Stimulated activated CD4-positive, alpha-beta T cell treated with anti-CD3 and anti-CD28 coated beads, Interleukin-15, amount 100 ng/mL, for 1 hour (primary cell): ENCODE data around the gene CCDC106.

Experiments
- DNase-seq, 2 donors: peaks; one replicate each; pipeline ENCODE4 v3.0.0-alpha.2; 2020; ENCODE audit warnings: low read depth in 1 of 2, low spot score in 1 of 2

CCDC106 gene

DNA sequence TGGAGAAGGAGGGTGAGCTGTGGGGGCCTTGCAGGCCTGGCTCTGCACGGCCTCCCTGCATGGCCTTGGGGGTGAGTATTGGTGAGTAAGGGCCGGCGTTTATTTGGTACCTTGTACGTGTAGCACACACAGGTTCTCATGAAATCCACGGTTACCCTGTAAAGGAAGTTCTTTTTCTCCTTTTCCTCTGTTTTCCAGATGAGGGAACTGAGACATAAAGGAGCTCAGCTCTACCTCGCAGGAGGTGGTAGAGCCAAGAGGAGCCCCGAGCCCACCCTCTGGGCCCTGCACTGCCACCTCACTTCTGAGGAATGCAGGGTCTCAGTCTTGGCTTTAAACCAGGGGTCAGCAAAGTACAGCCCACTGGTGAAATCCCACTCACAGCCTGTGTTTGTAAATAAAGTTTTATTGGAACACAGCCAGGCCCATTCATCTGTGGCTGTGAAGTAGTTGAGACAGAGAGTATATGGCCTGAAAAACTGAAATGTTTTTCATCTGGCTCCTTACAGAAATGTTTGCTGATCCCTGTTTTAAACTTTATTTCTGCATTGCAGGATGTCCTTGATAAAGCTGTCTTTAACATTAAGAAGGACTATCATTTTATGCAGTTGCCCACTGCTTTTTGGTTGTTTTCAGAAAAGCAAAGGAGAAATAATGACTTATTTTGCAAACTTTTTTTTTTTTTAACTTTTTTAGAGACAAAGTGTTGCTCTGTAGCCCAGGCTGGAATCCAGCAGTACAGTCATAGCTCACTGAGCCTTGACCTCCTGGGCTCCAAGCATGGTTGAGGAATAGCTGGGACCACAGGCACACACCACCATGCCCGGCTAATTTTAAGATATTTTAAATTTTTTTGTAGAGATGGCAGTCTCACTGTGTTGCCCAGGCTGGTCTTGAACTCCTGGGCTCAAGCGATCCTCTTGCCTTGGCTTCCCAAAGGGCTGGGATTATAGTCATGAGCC lies 33.4 kb downstream of the CCDC106 start:
- DNase-seq, result no peak

DNA sequence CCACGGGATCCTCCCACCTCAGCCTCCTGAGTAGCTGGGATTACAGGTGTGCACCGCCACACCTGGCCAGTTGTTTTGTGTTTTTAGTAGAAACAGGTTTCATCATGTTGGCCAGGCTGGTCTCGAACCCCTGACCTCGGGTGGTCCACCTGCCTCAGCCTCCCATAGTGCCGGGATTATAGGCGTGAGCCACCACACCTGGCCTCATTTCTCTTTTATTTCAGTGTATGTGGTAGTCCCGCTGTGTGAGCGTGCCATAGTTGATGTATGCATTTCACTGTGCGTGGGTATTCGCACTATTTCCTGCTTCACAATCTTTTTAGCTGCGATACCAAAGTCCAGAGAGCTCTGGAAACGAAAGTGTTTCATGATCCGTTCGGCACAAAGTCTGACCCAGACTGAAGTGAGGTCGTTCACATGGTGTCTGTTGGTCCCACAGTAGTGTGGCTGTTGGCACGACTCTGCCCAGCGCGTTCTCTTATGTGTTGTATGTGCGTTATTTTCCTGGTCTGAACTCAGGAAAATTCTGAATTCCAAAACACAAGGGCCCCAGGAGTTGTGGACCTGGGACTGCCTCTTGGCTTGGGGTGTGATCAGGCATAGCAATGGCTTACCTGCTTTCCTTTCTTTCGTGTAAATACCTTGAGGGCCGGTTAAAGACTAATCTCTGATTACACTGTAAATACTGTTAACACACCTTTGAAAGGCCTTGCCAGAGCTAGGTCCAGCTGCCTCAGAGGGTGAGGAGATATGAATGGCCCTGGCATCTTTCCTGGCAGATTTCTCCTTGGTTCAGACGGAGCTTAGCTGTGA lies 35.6 kb downstream of the CCDC106 start:
- no peak for DNase-seq

DNA sequence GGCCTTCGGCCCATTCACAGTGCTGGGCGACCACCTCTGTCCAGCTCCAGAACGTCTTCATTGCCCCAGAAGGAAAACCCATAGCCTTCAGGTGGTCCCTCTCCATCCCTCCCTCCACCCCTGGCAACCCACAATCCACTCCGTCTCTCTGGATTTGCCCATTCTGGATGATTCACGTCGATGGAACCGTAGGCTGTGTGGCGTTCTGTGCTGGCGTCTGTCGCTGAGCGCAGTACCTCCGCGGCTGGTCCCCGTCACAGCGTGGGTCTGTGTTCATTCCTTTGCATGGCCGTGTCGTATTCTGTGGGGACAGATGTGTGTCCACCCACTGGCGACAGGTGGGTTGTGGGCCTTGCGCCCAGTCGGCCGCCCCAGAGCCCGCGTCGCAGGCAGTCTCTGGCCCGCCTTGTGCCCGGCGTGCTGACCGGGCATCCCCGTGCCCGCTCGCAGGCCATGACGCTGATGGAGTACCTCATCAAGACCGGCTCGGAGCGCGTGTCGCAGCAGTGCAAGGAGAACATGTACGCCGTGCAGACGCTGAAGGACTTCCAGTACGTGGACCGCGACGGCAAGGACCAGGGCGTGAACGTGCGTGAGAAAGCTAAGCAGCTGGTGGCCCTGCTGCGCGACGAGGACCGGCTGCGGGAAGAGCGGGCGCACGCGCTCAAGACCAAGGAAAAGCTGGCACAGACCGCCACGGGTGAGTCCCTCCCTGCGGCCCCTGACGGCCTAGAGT lies 37.1 kb downstream of the CCDC106 start:
- no peak for DNase-seq

DNA sequence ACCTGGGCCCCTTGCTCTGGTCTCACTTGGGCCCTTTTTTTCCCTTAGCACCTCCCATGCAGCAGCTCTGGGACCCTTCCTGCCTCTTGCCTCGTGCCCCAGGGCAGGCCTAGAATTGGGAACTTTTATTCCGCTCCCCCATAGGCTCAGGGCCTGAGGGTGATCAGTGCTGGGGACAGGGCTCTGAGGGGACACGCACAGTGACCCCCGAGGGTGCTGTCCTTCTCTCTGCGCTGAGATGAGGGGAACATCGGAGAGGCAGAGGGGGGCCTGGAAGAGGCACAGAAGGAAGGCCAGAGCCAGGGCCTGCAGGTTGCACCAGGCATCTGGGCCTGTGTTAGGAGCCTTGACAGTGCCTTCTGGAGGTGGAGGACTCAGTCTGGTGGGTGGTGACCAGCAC lies 37.8 kb downstream of the CCDC106 start:
- no peak for DNase-seq

DNA sequence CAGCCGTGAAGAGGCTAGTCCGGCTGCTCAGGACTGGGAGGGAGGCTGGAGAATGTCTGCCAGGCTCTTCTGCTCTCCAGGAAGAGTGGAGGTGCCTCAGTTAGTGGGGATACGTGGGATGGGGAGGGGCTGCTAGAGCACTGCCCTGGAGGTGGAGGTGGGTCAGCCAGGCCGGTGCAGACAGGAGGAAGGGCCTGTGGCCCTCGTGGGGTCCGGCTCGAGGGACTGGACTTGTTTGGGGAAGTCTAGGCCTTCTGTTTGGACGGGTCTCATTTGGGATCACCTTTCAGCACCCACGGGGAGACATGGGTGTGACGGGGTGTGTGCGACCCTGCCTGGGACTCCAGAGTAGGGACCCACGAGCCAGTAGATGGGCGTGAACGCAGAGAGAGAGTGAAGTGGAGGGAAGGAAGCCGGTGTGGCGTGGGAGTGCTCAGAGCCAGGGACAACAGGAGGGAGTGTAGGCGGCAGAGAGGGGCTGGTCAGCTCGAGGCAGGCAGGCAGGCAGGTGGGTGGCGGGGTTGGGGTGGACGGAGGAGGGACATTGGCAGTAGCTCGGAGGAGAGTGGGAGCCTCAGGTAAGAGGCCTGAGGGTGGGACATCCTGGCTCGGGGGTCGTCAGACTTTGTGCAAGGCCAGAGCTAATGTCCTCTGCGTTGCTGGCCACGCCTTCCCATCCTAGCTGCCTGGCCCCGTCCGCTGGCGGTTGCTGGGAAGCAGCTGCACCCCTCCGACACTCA lies 38.5 kb downstream of the CCDC106 start:
- DNase-seq, result no peak

DNA sequence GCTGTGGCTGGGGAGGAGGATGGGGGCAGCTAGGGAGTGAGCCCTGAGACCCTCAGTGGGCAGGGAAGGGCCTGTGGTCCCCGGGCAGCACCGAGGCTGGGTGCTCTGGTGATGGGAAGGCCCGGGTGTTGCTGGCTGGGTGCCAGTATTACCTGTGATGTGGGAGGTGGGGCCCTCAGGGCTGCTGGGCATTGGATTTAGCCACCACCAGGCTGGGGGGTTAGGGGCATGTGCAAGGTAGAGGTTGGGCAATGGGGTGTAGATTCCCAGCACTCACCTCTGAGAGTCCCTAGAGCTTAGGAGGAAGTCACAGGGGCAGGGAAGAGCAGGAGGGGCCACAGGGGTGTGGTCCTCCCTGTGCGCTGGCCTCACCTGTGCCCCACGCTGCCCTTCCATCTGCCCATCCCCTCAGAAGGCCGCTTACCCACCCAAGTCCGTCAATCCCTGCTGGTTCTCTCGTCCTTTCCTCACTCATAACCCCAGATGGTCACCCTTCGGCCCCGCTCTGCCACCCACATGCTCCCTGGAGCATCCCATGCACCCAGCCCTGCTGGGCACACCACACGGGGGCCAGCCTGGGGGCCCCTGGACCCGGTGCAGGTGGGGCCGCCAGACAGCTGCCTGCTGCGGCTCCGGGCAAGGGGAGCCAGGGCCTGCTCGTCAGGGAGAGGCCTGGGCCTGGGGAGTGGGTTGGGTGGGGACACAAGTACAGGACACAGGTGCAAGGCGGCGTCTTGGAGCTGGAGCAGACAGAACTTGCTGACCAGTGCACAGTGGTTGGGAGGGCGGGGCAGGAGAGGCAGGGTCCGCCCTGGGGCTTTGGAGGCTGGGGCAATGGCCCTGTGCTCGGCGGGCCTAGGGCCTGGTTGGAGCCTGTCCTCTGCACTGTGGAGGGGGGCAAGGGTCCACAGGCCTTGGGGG lies 39.5 kb downstream of the CCDC106 start:
- DNase-seq, result no peak

DNA sequence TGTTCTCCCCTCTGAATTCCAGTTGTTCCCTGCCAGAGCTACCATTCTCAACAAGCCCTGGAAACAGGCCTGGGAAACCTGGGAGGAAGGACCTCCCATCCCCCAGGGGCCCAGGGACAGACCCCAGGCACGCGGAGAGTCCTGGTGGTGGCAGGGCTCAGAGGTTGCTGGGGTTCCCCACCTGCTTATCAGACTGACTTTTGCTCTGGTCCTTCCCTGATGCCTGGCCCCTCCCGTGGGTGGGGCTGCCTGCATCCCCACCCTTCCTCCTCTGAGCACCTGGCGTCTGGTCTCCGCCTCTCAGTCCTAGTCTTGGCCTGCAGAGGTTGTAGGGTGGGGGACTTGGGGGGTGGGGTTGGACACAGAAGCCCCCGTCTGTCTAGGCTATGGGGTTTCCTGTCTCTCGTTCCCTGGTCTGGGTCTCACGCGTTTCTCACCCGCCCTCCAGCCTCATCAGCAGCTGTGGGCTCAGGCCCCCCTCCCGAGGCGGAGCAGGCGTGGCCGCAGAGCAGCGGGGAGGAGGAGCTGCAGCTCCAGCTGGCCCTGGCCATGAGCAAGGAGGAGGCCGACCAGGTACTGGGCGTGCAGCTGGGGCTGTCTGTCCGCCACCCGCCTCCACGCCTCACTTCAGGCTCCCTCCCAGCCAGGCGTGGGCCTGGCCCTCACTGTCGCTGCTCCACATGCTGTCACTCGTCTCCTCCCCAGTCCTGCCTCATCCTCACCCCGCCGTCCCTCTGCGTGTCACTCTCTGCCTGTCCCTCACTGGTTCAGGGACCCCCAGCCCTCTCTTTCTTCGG lies 40.6 kb downstream of the CCDC106 start:
- DNase-seq, result no peak

DNA sequence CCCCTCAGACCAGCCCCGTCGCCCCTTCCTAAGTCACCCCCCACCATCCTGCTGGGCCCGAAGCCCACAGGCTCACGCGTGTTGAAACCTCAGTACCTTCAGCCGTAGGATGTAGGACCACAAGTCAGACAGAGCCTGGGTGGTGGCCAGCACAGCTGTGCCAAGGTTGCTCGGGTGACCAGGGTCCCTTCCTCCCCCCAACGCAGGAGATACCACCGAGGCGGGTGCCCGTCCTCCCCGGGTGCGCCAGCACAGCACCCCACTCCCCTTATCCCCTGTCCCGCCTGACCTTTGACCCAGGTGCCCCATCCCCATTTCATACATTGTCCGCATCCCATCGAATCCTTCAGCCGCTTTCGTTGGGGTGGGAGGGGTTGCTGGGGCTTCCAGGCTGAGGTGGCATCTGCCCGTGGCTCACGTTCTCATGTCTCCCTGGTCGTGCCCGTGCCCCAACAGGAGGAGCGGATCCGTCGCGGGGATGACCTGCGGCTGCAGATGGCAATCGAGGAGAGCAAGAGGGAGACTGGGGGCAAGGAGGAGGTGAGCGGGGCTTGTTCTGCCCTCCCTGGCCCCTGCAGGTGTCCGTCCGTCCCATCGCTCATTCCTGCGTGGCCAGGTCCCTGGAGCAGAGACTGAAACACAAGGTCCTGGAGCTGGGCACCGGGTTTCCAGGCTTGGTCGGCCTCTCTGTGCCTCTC lies 41.5 kb downstream of the CCDC106 start:
- DNase-seq, result no peak

DNA sequence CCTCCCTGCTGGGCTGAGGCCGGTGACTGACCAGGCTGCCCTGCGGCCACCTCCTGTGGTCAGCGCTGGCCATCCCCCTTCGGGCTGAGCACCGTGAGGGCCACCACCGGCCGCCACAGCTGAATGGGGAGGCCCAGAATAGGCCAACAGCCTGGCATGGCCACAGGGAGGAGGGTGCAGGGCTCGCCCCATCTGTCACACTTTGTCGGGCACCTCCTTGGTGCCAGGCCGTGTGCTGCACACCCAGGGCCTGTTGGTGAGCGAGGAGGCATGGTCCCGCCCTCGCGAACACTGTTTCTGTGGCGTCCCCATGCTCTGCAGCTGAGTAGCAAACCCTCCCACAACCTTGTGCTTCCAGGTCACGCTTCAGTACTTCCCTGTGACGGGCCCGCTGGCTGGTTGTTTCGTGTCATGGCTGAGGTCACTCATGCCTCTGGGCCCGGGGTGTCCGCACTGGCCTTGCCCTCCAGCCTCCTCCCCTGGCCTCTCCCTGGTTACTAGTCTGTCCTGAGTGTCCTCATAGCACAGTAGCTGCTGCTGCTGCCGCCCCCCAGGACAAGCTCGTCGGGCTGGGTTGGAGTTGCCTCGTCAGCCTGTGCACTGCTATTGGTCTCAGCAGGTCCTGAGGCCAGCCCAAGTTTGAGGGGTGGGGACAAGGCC lies 42.2 kb downstream of the CCDC106 start:
- no peak for DNase-seq

DNA sequence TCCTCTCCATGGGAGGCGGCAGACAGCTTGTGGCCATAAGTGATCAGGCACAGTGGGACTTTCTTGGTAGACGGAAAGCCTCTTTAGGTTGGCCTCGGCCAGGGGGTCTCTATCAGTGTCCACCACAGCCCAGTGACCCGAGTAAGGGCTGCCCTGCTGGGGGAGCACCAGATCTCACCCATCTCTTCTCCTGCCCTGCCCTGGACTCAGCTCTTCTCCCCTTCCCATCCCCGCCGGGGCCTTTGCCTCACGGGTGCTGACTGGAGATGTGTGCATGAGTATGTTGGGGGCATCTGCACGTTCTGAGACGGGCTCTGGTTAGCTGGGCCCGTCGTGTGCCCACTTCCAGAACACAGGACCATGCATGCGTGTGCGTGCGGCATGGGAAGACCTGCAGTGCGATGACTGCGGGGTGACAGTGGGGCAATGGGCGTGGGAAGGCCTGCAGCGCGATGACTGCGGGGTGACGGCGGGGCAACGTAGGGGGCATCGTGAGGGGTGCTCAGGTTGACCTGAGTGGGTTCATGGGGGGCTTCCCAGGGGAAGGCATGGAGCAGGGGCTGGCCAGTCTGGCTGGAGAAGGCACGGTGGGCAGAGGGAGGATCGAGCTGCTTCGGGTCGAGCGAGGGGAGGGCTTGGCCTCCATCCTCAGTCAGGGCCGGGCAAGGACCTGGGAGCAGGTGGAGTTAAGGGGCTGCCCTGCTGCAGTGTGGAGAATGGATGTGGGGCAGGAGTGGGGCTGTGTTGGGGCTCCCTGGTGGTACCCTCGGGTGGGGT lies 42.9 kb downstream of the CCDC106 start:
- DNase-seq, result no peak

DNA sequence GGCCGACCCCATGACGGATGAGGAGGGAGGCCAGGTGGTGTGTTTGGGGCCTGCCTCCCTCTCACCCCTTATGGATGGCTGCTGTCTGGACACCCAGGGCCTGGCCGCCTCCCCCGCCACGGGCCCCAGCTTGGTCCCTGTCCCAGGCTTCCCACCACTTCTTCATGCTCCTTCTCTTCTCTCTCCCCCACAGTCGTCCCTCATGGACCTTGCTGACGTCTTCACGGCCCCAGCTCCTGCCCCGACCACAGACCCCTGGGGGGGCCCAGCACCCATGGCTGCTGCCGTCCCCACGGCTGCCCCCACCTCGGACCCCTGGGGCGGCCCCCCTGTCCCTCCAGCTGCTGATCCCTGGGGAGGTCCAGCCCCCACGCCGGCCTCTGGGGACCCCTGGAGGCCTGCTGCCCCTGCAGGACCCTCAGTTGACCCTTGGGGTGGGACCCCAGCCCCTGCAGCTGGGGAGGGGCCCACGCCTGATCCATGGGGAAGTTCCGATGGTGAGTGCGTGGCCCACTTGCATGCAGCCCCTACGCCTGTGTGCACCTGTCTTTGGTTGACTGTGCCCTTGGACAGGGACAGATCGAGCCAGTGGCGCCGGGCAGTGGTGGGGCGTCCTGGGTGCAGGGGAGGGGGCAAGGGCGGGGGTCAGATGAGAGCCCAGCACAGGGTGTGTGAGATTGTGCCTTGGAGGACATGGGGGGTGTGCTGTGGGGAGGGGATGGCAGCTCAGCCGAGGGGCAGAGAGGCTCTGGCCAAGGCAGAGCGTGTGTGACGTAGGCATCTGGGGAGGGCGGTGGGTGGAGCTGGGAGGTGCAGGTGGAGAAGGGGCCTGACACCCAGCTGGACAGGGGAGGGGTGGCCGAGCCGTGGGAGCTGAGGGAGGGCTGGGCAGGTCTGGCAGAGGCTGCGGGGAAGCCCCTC lies 43.8 kb downstream of the CCDC106 start:
- DNase-seq, result no peak

DNA sequence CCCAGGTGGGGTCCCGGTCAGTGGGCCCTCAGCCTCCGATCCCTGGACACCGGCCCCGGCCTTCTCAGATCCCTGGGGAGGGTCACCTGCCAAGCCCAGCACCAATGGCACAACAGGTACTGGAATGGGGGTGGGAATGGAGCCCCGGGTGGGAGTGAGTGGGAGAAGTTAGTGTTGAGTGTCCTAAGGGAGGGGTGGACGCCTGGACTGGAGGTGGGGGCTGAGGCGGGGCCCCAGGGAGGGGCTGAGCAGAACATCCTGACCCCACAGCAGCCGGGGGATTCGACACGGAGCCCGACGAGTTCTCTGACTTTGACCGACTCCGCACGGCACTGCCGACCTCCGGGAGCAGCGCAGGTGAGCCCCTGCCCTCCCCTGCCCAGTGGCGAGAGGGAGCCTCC lies 44.7 kb downstream of the CCDC106 start:
- no peak for DNase-seq

DNA sequence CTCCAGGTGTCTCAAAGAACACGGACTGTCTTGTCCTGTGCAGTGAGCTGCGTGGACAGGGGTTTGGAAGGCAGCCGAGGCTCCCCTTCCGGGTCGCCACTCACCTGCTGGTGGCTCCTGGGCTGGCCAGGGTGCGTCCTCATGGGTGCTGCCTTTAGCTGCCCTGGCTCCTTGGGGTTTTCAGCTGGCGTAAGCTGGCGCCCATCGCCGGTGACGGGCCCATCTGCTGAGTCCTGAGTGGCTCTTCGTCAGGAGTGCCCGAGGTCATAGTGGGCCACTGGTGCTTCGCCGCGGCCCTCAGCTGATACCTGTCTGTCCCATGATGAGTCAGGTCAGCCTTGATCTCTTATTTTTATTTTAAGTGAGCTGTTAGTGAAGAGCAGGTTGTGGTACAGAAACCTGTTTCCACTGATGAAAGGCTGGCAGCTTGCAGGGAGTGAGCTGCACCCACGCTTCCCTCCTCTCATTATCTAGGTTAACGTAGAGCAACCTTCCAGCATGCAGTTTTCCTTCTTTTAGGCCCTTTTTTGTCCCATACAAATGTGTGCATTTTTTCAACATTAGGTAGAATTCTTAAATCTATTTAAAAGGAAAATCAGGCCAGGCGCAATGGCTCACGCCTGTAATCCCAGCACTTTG lies 45.4 kb downstream of the CCDC106 start:
- DNase-seq, result no peak

DNA sequence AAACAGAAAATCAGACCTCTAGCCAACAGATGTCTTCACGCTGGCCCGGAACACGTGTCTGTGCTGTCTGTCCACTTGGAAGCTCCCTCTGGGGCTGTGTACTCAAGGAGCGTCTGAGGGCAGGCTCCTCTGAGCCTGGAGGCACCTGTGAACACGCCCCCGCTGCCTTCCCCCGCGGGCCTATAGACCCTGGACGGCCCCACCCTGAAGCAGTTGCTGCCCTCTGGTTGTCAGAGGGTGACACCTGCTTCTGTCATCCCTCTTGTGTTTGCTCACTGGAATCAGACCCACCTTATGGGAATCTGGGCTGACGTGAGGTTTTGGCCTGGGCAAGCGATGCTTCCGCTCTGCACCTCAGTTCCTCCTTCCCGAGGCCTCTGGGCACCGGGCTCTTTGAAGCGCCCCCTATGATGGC lies 46.2 kb downstream of the CCDC106 start:
- no peak for DNase-seq

DNA sequence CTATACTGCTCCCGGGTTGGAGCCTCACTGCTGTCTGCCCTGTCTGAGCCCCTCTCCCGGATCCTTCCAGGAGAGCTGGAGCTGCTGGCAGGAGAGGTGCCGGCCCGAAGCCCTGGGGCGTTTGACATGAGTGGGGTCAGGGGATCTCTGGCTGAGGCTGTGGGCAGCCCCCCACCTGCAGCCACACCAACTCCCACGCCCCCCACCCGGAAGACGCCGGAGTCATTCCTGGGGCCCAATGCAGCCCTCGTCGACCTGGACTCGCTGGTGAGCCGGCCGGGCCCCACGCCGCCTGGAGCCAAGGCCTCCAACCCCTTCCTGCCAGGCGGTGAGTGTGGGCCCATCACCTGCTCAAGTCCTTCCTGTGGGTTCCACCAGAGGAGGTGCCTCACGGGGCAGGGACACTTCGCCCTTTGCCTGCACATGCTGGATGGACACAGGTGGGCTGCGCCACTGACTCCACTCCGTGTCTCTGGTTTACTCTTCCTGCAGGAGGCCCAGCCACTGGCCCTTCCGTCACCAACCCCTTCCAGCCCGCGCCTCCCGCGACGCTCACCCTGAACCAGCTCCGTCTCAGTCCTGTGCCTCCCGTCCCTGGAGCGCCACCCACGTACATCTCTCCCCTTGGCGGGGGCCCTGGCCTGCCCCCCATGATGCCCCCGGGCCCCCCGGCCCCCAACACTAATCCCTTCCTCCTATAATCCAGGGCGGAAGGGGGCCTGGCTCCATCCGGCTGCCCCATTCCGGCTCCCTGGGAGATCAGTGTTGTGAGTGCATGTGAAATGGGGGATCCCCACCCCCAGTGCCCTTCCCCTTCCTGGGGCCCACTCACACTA lies 46.9 kb downstream of the CCDC106 start:
- no peak for DNase-seq
